Measurements from ENCODE around the gene EFCC1.
A peak's percentile ranks its signal among the peaks of the same experiment; 100 is the strongest.

Gene EFCC1

GRCh38 chr3:129033633-129034321 lies 32.7 kb downstream of the EFCC1 start:
- DNase-seq = no peak

GRCh38 chr3:129034642-129035041 lies 33.5 kb downstream of the EFCC1 start:
- DNase-seq = no peak

- DNase-seq = no peak
These were observed 34.5 kb downstream of the EFCC1 start for GRCh38 chr3:129035360-129036221.

GRCh38 chr3:129036222-129037092 lies 35.4 kb downstream of the EFCC1 start:
- no peak for DNase-seq

- DNase-seq = no peak
These were observed 36.0 kb downstream of the EFCC1 start for GRCh38 chr3:129037093-129037419.

- no peak for DNase-seq
These were observed 37.2 kb downstream of the EFCC1 start for GRCh38 chr3:129038121-129038855.

GRCh38 chr3:129039271-129040038 lies 38.4 kb downstream of the EFCC1 start:
- DNase-seq = peak; percentile 71

- no peak for DNase-seq
These were observed 38.9 kb downstream of the EFCC1 start for GRCh38 chr3:129040039-129040336.

- DNase-seq = no peak
These were observed 39.6 kb downstream of the EFCC1 start for GRCh38 chr3:129040579-129041300.

- DNase-seq = no peak
These were observed 44.6 kb downstream of the EFCC1 start for GRCh38 chr3:129045675-129046036.

GRCh38 chr3:129046037-129046731 lies 45.1 kb downstream of the EFCC1 start:
- no peak for DNase-seq

GRCh38 chr3:129046732-129047552 lies 45.8 kb downstream of the EFCC1 start:
- DNase-seq = no peak

- DNase-seq = no peak
These were observed 46.4 kb downstream of the EFCC1 start for GRCh38 chr3:129047553-129047839.

GRCh38 chr3:129050556-129051295 lies 49.6 kb downstream of the EFCC1 start:
- DNase-seq = no peak

- no peak for DNase-seq
These were observed 50.8 kb downstream of the EFCC1 start for GRCh38 chr3:129051871-129052340.

GRCh38 chr3:129052675-129053074 lies 51.6 kb downstream of the EFCC1 start:
- peak; percentile 26 for DNase-seq

- no peak for DNase-seq
These were observed 53.6 kb downstream of the EFCC1 start for GRCh38 chr3:129054605-129055104.

- DNase-seq = no peak
These were observed 55.5 kb downstream of the EFCC1 start for GRCh38 chr3:129056451-129057173.

All from SHP77 treated with DMSO at 0.1 percent for 48 hours (cell line).